IPS-11a (cell line): ENCODE results near the gene FBXW8.
"Not testable (repeated sequence)": the region's sequence is repeated elsewhere in the genome, so short reads cannot be mapped to it uniquely, and the experiment has no call there.

Experiments
- H3K4me3 ChIP-seq: one replicate; pipeline ENCODE4 v1.5.1; 2013; ENCODE audit warnings: low read depth, low read length, control low read depth

Gene FBXW8

DNA sequence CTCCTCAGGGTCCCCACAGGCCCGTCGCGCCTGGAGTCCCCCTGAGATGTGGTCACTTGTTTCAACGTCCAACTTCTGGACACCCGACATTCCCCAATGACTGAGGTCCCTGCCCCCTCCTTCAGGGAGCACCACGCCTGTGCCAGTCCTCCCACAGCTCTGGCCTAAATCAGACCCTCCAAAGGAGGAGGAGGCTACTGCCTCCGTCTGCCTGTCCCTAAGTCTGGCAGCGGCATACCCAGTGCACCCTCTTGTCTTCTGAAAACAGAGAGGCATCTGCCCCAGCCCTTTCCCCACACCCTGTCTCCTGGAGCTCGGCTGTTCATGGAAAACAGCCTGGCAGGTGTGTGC, 142.3 kb downstream of the FBXW8 start:
- H3K4me3 ChIP-seq, result no peak overlapping the region

DNA sequence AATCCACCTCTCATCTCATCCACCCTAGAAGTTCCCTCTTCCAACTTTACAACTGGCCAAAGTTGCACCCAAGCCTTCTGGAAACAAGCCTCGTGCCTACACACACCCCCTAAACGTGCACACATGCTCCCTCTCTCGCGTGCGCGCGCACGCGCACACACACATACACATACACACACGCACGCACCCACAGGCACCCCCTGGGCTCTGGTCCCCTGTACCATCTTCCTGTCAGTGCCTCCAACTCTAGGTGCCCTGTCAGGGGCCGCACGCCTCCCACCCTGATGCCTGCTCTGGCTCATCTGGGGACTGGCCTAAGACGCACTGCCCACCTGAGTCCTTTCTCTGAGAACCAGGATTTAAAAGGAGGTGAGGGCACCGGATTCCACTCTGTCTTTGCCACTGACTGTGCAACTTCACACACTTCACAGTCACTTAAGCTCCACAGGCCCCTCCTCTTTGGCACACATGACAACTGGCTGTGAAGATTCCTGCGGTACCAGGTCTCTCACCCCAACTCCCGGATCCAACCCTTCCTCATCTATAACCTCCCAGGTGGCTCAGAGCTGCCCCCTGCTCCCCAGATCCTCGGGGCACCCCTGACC, 142.9 kb downstream of the FBXW8 start:
- H3K4me3 ChIP-seq, result no peak overlapping the region

DNA sequence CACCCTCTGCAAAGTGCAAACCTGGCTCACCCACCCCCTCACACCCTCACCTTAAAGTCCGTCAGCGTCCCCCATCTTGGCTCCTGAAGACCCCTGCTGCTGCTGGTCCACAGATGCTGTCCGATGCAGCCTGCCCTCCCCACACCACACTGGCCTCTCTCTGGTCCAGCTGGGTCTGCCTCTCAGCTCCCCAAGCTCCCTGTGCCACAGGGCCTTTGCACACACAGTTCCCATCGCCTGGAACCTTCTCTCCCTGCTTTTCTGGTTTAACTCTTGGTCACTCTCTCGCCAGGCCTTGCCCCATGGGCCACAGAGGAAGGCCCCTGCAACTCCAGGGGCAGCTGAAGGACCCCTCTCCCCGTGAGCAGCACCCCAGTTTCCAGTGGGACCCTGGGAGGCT, 143.5 kb downstream of the FBXW8 start:
- H3K4me3 ChIP-seq, result no peak overlapping the region

DNA sequence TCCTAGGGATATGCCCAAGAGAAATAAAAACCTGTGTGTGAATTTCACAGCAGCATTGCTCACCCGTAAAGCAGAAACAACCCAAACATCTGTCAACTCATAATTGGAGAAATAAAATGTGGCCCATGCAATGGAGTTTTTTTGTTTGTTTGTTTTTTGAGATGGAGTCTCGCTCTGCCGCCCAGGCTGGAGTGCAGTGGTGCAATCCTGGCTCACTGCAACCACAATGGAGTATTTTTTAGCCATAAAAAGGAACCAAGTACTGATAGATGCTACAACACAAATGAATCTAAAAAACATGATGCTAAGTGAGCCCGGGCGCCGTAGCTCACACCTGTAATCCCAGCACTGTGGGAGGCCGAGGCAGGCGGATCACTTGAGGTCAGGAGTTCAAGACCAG, 146.9 kb downstream of the FBXW8 start:
- not testable (repeated sequence) for H3K4me3 ChIP-seq

DNA sequence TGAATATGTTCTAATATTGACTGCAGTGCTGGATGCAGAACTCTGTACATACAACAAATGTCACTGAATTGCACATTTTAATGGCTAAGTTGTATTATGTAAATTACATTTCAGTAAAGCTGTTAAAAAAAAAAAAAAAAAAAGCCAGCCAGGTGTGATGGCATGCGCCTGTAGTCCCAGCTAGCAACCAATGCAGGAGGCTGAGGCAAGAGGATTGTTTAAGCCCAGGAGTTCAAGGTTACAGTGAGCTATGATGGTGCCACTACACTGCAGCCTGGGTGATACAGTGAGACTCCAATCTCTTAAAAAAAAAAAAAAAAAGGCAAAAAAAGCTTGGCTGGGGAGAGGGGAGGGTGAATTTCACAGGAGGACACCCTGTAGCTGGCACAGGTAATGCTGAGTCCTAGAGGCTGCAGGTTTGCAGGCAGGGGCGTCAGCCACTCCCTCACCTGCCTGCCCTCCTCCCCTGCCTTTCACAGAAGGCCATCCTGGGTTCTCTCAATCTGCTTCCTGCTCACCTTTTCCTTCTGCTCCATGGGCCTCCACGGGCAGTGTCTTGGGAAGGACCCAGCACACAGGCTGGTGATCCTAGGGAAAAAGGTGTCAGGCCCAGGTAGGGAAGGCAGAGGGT, 147.8 kb downstream of the FBXW8 start:
- no peak overlapping the region for H3K4me3 ChIP-seq

DNA sequence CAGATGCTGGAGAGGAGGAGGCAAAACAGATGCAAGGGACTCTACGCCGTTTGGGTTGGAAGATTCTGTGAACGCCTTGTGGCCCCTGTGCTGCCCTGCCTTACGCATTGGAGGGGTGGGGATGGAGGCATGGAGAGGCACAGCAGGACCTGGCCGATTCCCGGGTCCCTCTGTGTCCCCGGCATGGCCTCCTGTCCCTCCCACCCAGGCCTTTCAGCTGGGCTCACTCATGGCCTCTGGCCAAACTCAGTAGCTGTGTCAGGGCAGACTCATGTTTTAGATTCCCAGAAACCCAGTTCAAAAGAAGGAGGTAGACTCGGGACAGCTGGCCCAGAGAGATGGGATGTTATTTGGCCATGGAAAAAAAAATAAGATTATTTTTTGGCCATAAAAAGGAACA, 148.4 kb downstream of the FBXW8 start:
- no peak overlapping the region for H3K4me3 ChIP-seq

DNA sequence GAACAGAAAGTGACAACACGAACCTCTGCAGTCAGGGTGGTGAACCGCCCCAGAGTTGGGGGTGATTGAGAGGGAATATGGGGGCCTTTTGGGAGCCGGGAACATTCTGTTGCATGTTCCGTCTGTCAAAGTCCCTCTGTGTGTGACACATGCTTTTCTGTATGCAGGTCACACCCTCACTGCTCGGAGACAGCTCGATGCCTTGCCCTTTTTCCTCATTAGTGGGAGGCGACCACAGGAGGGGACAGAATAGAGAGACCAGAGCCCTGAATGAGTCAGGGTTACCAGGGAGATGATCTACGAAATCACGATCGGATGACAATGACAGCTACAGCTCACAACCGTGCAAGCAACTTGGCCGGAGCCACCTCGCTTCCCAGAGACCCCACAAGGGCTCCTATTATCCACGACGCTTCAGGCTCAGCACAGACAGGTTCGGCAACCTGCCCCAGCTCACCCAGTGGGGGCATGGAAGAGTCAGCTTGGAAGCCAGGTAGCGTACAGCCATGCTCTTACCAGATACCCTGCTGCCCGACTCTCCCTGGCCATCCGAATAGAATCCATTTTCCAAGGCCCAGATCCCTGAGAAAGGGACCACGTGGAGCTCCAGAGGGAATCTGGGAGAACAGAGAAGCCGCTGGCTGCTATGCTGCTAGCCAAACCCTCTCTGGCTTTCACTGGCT, 149.6 kb downstream of the FBXW8 start:
- H3K4me3 ChIP-seq, result no peak overlapping the region

DNA sequence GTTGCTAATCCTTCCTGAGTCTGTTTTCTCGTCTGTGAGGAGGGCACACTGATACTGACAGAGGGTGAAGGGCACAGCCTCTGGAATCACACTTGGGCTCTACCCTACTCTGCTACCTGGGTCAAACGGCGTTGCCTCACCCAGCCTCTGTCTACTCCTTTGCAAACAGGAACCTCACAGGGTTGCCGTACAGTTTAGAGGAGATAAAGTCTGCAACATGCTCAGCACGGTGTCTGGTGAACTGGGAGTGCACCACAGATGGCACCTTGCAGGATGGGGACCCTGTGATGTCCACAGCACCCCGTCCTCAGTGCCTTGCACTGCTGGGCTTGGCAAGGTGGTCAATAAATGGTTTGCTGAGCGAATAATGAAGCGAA, 150.2 kb downstream of the FBXW8 start:
- no peak overlapping the region for H3K4me3 ChIP-seq

DNA sequence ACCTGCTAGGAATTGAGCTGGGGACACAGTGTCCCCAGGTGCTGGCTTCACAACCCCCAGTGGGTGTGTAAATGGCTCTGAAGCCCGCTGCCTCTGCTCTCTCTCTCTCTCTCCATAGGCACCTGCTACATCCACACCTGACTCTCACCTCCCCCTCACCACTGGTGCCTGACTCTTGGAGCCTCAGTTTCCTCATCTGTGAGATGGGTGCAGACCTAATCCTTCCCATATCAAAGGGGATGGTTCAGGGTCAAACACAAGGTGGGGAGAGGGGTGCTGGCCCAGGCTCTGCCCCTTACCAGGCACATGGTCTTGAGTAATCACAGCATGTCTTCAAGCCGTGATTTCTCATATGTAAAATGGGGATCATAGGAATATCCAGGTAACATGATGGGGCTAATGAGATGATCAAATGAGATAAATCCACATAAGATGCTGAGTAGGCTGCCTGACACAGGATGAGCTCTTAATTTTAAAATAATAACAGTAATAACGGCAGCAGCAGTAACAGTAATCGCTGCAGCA, 150.9 kb downstream of the FBXW8 start:
- no peak overlapping the region for H3K4me3 ChIP-seq

DNA sequence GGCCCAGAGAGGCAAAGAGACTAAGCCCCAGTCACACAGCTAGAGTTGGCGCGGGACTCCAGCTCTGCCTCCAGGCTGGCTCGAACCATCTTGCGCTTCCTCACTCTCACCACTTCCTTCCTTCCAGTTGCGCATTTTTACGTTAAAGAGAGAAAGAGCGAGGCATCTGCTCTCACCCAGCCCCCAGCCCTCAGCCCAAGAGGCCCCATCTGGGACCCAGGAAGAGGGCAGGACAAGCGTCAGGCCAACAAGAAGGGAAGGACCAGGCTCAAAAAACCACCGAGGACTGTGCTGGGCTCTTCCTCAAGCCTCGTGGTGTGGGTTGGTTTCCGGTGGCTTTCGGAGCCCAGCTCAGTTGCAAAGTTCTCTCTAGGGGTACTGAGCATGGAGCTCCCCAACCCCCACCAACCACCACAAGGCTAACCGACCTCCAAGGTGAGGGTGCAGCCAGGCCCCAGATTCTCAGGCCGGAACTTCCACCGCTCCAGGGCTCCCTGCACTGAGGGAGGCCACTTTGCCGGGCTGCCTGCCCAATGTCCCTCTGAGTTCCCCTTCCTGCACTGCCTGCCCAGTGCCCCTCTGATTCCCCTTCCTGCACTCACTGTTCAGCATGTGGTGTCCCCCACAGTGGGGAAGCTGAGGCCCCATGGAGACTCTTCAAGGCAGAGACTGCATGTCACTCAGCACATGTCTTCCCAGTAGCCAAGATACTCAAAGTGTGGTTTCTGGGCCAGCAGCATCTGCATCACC, 152.6 kb downstream of the FBXW8 start:
- no peak overlapping the region for H3K4me3 ChIP-seq

DNA sequence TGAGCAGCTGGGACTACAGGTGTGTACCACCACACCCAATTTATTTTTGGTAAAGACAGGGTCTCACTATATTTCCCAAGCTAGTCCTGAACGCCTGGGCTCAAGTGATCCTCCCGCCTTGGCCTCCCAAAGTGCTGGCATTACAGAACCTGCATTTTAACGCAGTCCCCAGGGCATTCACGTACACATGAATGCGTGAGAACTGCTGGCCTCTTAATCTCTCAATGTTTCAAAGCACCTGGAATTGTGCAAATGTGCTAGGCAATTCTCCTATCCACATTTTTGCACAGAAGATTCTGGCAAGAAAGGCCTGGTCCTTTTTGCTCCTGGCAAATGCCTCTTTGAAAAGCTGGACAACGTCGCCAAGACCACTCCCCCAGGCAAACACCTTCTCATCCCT, 153.3 kb downstream of the FBXW8 start:
- no peak overlapping the region for H3K4me3 ChIP-seq

DNA sequence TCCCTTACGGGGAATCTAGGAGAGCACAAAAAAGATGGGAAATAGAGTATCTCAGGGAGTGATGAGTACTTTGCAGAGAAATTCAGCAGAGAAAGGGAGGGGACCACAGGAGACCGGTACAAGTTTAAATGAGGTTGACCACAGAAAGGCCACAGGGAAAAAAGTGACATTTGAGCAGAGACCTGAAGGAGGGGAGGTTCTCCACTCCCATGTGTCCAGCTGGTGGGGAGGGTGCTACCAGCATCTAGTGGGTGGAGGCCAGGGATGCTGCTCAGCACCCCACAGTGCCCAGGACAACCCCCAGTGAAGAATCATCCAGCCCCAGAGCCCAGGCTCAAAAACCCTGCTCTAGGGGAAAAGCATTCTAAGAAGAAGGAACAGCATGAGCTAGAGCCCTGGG, 153.8 kb downstream of the FBXW8 start:
- no peak overlapping the region for H3K4me3 ChIP-seq

DNA sequence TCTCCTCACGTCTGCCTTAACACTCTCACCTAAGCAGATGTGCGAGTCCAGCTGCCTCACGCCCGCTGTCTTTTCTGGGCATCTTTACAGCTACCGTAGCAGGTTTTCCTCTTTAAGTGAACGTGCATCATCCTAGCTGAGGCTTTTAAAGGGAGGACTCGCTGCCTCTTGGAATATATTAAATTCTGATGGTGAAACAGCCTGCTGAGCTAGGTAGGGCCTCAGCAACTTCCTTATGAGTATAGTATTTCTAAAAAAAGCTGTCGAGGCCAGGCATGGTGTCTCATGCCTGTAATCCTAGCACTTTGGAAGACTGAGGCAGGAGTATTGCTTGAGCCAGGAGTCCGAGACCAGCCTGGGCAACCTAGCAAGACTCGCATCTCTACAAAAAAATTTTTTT, 156.3 kb downstream of the FBXW8 start:
- H3K4me3 ChIP-seq, result no peak overlapping the region

DNA sequence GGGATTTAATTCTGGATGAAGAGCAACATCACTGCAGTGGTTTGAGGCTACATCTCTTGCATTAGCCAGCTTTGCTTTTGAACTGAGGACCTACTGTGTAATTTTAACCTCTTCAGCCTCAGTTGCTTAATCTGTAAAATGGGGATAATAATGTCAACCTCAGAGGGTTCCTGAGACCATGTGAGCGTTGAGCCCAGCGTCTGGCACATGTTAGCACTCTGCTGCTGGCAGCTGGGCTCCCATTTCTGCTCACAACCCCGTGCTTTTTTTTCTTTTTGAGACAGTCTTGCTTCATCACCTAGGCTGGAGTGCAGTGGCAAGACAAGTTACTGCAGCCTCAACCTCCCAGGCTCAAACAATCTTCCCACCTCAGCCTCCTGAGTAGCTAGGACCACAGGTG, 156.9 kb downstream of the FBXW8 start:
- no peak overlapping the region for H3K4me3 ChIP-seq

DNA sequence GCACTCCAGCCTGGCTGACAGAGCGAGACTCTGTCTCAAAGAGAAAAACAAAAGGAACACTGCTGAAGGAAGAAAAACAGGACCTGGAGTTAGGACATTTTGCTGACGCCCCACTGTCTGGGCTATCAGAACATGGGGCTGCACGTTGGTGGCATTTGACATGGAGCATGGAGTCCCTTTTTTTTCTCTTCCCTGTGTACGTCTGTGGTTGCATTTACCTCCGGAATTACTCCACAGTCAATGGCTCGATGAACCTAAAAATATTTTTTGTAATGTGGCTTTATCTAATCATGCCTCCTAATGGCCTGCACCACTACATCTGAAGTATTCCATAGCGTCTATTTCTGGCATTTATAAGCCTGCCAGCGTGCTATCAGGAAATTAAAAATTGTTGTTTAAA, 157.7 kb downstream of the FBXW8 start:
- no peak overlapping the region for H3K4me3 ChIP-seq

DNA sequence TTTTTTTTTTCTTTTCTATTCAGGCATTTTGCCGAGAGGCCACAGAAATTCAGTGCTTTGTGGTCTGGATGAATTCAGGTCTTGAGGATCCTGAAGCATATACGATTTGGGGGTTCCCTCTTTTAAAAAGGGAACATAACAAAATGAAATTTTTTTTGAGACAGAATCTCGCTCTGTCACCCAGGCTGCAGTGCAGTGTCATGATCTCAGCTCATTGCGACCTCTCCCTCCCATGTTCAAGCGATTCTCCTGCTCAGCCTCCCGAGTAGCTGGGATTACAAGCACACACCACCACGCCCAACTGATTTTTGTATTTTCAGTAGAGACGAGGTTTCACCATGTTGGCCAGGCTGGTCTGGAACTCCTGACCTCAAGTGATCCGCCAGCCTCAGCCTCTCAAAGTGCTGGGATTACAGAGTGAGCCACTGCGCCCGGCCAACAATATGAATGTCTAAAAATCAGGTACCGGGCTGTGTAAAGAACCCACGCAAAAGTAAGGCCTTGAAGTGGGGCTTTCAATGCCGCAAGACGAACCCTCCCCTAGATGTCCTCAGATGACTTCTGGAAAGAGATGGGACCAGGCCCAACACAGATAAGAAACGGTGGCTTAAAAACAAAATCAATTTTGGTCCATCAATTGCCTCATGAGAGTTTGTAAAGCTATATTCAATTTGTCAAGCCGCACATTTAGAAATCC, 158.5 kb downstream of the FBXW8 start:
- H3K4me3 ChIP-seq, result no peak overlapping the region

DNA sequence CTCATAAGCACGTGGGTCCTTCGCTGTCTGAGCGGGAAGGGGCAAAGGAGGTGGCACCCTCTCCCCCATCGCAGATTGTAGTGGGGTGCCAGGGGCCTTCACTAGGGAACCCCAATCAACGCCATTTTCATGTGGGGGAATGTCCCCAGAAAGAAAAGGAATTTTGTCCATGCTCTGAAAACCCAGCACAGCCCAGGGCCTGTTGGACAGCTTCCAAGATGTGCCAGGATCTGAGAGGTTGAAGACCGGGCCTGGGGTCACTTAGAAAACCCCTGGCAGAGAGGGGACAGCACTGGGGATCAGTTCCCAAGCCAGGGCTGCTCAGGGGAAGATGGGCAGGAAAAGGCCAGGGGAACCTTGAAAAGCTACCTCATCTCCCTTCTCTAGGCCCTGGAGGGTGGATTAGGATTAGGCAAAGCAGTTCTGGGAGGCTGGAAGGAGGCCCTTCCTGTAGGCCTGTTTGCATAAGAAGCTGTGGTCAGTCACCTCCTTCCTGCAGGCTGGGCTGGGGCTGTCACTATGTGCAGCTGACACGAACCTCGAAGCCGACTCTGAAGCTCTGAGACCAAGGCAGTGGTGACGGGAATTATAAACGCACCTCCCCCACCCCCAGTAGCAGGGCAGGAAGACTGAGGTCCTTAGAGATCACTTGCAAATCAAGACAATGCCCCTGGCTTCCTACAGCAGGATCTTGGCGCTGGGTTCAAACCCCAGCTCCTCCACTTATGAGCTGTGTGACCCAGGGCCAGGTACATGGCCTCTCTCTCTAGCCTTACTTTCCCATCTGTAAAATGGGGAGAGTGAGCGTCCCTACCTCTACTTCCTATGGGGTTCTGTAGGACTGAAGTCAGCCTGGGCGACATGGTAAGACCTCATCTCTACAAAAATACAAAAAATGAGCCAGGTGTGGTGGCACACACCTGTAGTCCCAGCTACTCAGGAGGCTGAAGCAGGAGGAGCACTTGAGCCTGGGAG, 159.5 kb downstream of the FBXW8 start:
- H3K4me3 ChIP-seq, result no peak overlapping the region

DNA sequence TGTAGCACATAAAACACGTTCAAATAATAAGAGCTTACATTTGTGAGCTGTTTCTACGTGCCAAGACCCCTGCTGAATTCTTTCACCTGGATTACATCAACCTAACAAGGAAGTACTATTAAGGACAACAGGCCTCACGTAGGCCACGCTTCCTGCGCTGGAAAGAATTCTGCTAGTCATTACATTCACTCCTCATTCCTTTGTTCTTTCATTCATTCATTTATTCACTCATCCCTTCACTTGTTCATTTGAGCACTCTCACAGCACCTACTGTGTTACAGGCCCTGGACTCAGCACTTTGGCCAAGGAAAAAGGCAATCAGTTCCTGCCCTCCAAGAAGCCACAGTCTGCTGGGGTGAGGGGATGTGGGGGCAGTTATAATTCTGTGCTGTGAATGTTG, 160.3 kb downstream of the FBXW8 start:
- no peak overlapping the region for H3K4me3 ChIP-seq

DNA sequence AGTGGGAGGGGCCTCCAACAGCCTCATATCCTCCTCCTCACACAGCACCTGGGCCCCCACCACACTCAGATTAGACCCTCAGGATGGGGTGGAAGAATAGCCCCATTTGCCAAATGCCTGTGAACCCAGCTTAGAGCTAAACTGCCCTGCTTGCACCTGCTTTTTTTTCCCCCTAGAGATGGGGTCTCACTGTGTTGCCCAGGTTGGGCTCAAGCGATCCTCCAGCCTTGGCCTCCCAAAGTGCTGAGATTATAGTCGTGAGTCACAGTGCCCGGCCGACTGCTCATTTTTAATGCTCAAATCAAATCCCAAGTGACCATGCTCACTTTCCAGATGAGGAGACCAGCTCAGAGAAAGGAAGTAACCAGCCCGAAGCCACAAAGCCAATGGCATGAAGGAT, 161.4 kb downstream of the FBXW8 start:
- no peak overlapping the region for H3K4me3 ChIP-seq
